Measurements from ENCODE around the gene NR4A1. TPM values are rescaled to one million over a fixed set of nuclear protein-coding genes. Genes with fewer than 3 reads are reported as not detected.

Gene NR4A1
- total RNA-seq, 1 experiment from 2014 or later: 12.5 TPM

Other genes starting within 250 kb of the NR4A1 start
- 0.21 and 0.33 TPM in 2 replicates for gene FIGNL2, start 202.7 kb upstream of the NR4A1 start, total RNA-seq (2021)
- not detected in 2 replicates for gene ANKRD33, start 163.3 kb upstream of the NR4A1 start, total RNA-seq (2021)
- gene ACVRL1, start 143.9 kb upstream of the NR4A1 start, total RNA-seq (2021): 0.17 and 0.28 TPM in 2 replicates
- gene ACVR1B, start 99.7 kb upstream of the NR4A1 start, total RNA-seq (2021): 25.5 and 27.4 TPM in 2 replicates
- gene TAMALIN, start 44.5 kb upstream of the NR4A1 start, total RNA-seq (2021): 4.8 and 5.4 TPM in 2 replicates
- 52.0 and 54.3 TPM in 2 replicates for gene ATG101, start 18.5 kb downstream of the NR4A1 start, total RNA-seq (2021)
- gene SMIM41, start 28.3 kb downstream of the NR4A1 start, total RNA-seq (2021): 0.24 and 0.28 TPM in 2 replicates
- gene KRT80, start 140.6 kb downstream of the NR4A1 start, total RNA-seq (2021): 0.33 and 1.0 TPM in 2 replicates
- gene KRT7, start 181.8 kb downstream of the NR4A1 start, total RNA-seq (2021): 0.79 and 1.0 TPM in 2 replicates
- not detected in 2 replicates for gene KRT86, start 223.2 kb downstream of the NR4A1 start, total RNA-seq (2021)
- 0.20 and 0.30 TPM in 2 replicates for gene KRT81, start 240.1 kb downstream of the NR4A1 start, total RNA-seq (2021)

All from A673 (cell line).